NCI-H2107 (cell line): ENCODE measurements around the gene CA9.

Source experiments
- DNase-seq: peaks from one replicate; lab custom pipeline; 2025; lab: John Stamatoyannopoulos, UW

Gene CA9

GRCh38 chr9:35675732-35676392, 2.1 kb downstream of the CA9 start:
- no peak for DNase-seq

GRCh38 chr9:35679091-35679490, 5.4 kb downstream of the CA9 start:
- no peak for DNase-seq

DNA sequence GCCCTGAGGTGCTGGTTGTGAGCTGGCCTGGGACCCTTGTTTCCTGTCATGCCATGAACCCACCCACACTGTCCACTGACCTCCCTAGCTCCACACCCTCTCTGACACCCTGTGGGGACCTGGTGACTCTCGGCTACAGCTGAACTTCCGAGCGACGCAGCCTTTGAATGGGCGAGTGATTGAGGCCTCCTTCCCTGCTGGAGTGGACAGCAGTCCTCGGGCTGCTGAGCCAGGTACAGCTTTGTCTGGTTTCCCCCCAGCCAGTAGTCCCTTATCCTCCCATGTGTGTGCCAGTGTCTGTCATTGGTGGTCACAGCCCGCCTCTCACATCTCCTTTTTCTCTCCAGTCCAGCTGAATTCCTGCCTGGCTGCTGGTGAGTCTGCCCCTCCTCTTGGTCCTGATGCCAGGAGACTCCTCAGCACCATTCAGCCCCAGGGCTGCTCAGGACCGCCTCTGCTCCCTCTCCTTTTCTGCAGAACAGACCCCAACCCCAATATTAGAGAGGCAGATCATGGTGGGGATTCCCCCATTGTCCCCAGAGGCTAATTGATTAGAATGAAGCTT, 6.1 kb downstream of the CA9 start:
- DNase-seq: no peak

DNA sequence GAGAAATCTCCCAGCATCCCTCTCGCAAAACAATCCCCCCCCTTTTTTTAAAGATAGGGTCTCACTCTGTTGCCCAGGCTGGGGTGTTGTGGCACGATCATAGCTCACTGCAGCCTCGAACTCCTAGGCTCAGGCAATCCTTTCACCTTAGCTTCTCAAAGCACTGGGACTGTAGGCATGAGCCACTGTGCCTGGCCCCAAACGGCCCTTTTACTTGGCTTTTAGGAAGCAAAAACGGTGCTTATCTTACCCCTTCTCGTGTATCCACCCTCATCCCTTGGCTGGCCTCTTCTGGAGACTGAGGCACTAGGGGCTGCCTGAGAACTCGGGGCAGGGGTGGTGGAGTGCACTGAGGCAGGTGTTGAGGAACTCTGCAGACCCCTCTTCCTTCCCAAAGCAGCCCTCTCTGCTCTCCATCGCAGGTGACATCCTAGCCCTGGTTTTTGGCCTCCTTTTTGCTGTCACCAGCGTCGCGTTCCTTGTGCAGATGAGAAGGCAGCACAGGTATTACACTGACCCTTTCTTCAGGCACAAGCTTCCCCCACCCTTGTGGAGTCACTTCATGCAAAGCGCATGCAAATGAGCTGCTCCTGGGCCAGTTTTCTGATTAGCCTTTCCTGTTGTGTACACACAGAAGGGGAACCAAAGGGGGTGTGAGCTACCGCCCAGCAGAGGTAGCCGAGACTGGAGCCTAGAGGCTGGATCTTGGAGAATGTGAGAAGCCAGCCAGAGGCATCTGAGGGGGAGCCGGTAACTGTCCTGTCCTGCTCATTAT, 6.8 kb downstream of the CA9 start:
- no peak for DNase-seq

GRCh38 chr9:35681341-35682002, 7.7 kb downstream of the CA9 start:
- DNase-seq: no peak

DNA sequence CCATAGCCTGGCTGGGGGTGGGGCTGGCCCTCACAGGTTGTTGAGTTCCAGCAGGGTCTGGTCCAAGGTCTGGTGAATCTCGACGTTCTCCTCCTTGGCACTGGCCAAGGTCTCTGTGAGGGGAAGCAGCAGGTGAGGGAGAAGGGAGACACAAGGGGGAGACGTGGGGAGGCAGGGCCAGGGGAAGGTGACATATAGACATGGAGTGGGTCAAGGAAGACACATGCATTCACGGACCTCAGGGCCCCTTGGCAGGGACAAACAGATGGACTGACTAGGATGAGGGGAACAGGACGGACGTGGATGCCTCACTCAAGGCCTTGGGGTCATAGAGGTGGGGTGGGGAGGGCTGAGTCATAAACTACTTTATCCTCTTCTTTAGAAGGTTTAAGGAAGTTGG, 8.3 kb downstream of the CA9 start:
- DNase-seq: no peak

DNA sequence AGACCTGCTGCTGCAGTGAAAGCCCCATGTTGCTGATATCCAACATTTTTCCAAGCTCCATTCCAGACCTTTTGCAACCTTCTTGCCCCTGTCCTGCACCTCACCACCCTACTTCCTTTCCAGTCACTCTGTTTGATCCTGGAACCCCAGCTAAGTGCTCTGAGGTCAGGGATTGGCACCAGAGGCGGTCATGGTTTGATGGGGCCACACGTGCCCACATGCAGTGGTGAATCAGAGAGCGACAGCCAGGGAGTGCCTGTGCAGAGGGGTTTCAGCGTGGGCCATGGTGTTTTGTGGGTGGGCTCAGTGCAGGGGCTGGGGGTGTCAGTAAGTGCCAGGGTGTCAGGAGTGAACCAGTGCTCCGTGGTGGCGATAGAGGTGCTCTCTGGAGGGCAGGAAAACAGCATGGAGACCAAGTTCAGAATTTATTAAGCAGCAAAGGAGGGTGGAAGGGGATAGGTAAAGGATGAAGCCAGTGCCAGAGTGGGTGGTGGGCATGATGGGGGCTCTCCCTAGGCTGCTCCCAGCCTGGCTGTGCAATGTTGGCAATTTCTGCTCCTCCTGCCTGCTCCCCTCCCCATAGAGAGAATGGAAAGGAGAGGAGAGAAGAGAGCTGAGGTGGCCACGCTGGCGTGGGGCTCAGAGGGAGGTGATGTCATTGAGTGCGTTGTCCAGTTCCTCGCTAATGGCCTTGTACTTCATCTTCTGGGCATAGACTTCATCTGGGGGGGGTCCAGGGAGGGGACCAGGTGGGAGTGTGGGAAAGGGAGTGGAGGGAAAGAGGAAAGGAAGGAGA, 9.0 kb downstream of the CA9 start:
- no peak for DNase-seq

DNA sequence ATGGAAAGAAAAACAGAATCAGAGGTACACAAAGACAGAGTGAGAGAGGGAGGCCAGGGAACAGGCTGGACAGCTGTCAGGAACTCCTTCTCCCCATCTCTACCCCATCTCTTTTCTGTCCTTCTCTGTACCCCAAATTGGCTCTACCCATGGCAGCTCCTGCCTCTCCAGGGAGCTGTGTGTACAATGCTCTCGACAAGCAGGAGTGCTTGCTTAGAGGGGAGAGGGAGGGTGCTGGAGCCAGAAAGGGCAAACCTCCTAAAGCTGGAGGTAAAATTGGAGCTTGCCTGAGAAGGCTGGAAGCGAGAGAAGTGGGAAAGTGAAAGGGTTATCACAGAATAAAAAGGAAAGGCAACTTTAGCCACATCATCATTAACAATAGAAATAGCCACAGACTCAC, 9.6 kb downstream of the CA9 start:
- DNase-seq: no peak

DNA sequence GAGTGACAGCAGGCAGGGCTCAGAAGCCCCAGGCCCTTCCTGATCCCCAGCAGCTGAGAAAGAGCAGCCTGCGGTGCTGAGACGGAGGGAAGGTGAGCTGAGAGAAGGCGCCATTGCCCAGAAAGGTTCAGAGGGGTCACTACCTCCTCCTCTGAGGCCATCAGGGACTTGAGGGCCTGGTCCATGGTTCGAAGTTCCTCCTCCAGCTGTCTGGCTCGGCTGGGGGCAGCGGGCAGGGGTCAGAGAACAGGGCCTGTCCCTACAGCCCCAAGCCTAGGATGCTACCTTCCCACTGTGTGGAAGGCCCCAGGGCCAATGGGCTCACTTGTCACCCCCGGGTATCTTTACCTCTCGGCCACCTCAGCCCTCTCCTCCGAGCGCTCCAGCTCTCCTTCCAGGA, 11.2 kb downstream of the CA9 start:
- no peak for DNase-seq

DNA sequence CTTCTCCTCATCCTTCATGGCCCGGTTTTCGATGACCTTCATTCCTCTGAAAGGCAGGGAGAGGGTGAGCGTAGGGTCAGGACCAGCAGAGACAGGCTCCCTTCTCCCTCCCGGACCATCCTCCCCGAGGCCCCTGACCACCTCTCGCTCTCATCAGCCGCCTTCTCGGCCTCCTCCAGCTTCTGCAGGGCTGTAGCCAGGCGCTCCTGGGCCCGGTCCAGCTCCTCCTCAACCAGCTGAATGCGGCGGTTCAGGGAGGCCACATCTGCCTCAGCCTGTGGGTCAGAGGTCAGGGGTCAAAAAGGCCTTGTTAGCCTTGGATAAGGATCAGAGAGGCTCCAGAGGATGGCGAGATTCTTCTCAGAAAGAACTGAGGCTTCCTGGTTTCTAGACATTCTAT, 11.8 kb downstream of the CA9 start:
- no peak for DNase-seq

DNA sequence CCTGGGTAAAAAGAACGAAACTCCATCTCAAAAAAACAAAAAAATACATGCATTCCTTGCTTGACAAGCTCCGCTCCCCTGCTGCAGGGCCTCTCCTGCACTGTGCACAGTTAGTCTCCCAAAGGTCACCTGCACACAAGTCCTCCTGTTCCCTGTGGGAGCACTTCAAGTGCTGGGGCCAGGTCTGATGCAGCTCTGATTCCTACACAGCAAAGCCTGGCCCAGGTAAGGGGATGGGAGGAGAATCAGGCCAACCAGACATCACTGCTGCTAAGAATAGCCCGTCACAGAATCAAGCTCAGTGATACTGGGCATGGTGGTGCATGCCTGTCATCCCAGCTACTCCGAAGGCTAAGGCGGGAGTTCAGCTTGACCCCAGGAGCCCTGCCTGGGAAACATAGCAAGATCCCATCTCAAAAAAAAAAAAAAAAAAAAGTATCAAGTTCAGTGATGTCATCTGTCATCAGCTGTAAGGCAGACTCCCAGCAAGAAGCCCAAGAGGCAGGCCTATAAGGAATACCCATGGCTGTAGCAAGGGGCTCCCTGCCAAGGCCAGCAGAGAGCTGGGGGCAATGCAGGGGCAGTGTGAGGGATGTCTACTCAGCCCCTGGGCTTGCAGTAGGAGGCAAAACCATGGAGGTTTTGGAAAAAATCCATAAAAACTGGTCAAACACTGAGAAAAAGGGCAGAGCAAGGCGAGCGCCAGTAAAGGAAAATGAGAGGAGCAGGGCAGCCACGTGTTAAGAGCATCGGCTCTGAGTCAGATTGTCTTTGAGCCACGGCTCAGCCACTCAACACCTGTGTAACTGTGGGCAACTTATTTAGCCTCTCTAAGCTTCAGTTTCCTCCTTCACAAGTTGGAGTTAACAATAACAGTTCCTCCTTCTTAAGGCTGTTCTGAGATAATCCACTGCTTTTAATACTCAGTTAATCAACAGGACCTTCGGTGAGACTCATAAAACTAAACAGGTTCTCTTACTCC, 12.8 kb downstream of the CA9 start:
- DNase-seq: no peak

DNA sequence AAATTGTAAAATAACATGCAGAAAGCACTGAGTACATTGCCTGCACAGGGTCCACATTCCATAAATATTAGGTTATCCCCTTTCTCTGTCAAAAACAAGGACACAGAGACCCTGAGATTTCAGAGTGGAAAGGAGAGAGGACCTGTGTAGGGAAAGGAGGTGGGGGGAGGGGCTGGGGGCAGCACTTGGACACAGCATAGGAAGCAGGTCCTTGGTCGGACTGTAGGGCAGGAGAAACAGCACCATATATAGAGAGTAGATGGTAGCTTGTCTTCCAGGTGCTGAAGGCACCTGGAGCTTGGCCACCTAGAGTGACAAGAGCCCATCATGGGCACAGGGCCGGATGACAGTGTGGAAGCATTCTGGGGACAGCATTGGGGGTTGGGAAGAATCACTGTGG, 13.6 kb downstream of the CA9 start:
- DNase-seq: no peak

- no peak for DNase-seq
Measured at GRCh38 chr9:35687972-35688557, 14.3 kb downstream of the CA9 start.

DNA sequence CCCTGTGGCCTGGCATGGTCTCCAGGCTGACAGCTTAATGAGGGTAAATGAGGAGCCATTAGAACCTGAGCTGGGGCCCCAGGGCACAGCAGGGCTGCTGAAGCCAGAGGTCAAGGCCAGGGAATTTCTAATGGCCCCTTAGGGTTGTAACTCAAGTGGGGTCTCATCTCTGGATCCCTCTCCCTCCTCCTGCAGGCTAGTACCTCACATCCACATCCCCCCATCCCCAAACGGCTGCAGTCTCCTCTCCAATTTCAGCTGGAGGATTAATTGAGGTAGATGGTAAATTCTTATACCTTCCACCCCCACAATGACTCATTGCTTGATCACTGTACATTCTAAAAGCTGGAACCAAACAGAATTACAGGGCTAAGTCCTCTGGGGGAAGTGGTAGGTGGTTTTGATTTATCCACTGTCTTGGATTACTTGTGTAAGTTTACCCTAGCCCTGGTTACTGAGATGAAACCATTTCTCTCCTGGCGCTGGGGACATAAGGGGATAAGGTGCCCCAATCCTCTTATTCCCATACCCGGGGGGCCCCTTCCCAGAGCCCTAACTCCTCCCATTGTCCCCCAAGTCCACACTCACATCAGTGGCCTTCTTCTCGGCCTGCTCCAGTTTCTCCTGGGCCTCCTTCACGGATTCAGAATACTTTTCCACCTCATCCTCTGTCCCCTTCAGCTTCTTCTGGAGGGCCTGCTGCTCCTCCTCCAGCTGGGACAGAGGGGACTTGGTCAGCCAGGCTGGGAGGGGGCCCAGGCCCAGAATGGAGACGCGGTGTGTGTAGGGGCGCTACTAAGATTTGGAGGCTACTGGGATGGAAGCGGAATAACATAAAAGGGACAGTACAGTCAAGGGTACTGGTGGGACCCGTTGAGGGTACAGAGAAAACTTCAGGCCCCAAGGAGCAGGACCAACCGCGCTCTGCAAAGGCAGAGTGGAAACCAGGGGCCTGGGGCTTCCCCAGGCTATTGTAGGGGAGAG, 15.1 kb downstream of the CA9 start:
- DNase-seq: no peak

- DNase-seq: no peak
Measured at GRCh38 chr9:35689542-35690293, 16.0 kb downstream of the CA9 start, which contains the start of gene TPM2. TPM2 (minus strand) TSS chr9:35689925; CDS start chr9:35689817, 108 bp downstream.

GRCh38 chr9:35690294-35690613, 16.5 kb downstream of the CA9 start:
- DNase-seq: no peak

GRCh38 chr9:35690614-35691333, 17.0 kb downstream of the CA9 start:
- DNase-seq: no peak

DNA sequence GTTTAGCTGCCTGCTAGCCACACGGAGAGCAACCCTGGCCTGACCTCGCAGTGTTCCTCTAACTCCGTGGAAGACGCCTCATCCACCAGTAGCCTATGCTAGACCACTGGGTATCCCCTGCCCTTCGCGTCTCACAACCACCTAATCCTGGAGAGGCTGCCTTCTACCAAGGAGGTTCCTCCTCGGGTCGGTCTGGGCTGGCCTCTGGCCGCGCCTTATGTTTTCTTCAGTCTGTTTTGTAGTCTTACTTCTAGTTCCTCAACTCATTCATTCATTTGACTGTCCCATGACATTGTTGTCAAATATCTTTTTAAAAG, 17.6 kb downstream of the CA9 start:
- no peak for DNase-seq
